ENCODE data around the gene NUDT3.

Gene NUDT3

DNA sequence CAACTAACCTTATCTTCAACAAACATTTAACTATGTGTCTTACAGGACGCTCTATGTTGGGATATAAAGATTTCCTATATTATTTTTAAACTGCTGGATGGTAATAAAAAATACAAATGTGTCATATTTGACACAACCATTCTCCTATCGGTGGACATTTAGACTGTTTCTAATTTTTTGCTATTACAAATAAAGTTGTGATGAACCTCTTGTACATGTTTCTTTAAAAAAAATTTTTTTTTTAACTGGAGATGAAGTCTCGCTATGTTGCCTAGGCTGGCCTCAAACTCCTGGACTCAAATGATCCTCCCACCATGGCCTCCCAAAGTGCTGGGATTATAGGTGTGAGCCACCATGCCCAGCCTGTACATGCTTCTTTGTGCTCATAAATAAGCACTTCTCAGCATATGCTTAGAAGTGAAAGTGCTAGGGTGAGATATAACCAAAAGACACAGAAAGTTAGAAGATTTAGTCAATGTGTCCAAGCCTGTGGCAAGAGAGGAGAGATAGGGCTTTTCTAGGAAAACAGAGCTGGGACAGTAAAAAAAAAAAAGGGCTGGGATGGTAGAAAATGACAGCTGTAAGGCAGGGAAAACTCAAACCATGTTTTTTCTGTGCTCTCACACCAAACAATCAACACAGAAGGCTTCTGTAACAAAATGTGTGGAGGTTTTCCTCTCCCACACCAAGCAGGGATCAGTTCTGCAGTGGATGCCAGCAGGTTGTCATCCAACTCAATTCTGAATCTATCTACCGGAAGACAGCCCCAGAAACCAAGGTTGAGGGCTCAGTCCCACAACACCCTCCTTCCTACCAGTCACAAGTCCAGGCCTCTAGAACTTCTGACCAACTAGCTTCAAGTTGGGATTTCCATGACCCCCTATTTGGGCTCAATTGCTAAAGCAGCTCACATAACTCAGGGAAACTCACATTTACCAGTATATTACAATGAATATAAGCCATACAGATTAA is 73.7 kb downstream of the NUDT3 start:
- DNase-seq, result no peak

DNA sequence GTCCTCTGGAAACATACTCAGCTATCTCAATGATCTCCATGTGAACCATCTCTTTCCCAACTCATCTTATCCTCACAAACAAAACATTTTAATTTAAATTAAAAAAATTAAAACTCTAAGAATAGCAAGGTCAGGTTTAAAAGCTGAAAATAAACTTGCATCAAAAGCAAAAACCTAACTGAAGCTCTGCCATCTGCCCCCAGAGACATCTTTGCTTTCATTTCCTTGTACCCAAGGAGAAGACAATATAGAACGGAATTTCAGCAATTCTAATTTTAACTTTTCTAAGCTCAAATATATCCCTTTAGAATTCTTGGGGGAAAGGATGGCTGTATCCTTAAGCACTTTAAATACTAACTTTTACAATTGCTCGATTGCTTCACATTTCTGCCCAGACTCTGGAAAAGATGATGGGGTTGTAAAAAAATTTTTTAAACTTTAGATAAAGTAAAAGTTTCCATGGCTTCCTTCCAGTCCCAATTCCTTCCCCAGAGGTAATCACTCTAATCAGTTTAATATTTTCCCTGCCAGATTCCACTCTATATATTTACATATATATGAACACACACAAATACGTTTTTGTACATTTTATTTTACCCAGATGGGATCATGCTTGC is 74.5 kb downstream of the NUDT3 start:
- DNase-seq, result no peak

DNA sequence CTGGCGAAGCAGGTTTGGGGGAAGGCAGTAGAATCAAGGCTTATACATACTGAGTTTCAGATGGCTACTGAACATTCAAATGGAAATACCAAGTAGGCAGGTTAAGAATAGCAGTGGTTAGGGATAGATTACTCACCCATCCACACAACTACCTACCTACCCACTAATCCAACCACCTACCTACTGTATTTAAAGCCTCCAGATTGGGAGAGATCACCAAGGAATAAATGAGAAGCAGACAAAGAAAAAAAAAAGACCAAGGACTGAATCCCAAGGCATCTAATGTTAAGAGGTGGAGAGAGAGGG is 75.3 kb downstream of the NUDT3 start:
- DNase-seq, result no peak

DNA sequence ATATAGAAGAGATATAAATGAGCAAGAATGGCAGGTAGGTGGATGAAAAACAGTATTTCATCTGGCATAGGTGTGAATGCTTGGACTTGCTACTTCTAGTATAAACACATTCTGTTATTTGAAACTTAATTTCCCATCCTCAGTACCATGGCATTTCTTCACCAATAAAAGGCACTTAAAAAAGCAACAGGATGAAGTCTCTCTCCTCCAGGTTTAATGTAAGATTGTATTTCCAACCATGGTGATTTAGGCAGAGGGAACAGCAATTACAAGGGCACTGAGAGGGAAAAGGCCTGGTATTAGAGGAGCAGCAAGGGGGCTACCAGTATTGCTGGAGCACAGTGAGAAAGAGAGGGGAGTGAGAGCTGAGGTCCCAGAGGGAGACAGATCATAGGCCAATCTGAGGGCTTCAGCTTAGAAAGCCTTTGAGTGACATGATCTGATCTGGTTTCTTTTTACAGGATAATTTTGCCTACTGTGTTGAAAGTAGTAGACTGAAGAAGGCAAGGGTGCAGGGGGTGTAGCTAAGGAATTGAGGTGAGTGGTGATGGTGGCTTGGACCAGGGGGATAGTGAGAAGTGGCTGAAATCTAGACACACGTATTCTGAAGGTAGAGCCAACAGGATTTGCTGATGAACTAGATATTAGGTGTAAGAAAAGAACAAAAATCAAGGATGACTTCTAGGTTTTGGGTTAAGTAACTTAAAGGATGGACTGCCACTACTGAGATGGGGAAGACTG is 75.9 kb downstream of the NUDT3 start:
- DNase-seq, result no peak

DNA sequence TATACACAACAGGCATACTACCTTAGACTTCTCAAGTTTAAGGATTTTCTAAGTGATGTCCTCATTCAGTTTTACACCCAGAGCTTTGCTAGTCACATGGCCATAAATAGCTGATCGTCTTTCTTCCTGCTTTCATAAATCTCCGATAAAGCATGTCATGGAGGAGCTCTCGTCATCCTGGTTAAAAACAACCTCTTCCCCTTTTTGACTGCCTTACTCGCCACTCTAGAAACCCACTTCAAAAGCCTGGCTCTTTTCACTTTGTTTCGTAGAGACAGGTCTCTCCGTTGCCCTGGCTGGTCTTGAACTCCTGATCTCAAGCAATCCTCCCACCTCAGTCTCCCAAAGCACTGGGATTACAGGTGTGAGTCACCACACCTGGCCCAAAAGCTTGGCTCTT is 76.7 kb downstream of the NUDT3 start:
- DNase-seq, result no peak

DNA sequence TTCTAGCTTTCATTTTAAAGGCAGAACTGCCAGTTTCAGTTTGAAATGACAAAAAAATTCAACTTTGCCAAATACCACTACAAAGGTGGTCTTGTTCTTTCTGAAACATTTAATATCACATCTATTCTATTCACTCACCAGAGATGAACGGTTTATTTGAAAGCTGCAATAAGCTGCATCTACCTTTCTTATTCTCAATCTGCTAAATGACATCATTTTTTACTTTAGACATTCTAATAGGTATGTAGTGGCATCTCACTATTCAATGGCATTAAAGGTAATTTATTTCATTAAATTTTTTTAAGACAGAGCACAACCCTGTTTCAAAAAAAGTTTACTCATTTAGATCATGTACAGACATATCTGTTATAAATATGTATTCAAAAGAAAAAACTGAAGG is 77.2 kb downstream of the NUDT3 start:
- no peak for DNase-seq

DNA sequence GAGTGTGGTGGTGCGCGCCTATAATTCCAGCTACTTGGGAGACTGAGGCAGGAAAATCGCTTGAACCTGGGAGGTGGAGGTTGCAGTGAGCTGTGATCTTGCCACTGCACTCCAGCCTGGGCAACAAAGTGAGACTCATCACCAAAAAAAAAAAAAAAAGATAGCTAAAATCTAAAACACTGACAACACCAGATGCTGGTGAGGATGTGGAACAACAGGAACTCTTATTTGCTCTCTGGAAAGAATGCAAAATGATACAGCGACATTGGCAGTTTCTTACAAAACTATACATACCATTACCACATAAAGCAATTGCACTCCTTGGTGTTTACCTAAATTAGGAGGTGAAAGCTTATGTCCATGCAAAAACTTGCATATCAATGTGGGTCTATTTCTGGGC is 80.2 kb downstream of the NUDT3 start:
- no peak for DNase-seq

DNA sequence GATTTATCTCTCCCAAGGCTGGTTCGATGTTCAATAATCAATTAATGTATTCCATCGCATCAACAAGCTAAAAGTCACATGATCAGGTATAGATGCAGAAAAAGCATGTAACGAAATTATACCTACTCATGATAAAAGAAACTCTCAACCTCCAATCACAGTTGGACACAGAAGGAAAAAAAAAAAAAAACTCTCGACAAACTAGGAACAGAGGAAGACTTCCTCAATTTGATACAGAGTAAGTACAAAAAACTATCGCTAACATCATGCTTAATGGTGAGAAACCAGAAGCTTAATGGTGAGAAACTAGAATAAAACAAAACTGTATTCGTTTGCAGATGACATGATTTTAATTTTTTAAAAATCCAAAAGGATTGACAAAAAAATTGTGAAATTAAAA is 81.7 kb downstream of the NUDT3 start:
- DNase-seq, result no peak

DNA sequence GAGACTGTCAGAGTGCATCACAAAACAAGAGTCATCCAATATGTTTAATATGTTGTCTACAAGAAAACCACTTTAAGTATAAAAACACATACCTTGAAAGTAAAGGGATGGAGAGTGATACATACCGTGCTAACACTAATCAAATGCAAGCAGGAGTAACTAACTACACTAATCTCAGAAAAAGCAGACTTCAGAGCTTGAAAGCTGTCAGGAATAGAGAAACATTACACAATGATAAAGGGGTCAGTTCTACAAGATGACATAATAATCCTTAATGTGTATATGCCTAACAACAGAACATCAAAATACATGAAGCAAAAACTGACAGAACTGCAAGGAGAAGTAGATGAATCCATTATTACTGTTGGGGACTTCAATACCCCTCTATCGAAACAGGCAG is 84.0 kb downstream of the NUDT3 start:
- no peak for DNase-seq

DNA sequence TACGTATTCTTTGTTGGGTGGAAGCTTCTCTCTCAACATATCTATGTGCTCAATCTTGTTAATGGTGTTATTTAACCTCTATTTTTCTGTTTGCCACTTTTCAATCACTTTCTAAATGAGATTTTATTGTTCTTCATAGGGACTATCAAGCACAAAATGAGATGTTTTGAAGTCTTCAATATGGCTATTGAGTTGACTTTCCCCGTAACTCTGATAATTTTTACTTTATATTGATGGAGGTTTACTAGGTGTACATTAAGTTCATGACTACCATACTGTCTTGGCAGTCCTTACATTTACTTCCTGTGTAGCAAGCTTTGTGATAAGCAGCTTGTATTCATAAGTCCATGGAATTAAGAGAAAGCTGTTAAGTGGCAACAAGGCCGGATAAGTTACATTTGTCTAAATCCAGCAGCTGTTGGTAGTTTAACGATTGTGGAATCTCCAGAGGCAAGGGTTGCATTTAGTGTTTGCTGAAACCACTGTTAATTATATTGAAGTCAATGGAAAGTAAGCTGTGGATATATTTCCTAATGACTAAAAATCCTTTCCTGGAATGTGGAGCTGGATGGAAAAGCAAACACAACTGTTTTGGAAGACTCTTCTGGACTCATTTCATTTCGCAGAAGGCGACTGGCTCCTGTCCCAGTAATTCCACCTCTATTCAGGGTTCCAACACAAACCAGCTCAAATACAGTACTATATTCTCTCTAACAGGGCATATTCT is 86.3 kb downstream of the NUDT3 start:
- DNase-seq, result peak in 1 of 2 donors; percentile 55

DNA sequence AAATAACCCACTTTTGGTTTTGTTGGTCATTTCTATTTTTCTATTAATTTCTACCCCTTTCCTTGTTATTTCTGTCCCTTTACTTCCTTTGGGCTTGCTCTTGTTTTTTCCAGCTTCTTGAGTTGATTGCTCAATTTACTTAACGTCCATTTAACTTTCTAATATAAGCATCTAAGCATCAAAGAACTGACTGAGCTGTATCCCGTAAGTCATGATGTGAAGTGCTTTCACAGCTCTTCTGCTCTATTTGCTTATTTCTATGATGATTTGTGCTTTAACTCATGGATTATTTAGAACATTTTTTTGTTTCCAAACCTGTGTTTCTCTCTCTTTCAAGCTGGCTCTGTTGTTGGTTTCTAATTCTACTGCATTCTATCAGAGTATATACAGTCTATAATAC is 87.0 kb downstream of the NUDT3 start:
- no peak for DNase-seq

DNA sequence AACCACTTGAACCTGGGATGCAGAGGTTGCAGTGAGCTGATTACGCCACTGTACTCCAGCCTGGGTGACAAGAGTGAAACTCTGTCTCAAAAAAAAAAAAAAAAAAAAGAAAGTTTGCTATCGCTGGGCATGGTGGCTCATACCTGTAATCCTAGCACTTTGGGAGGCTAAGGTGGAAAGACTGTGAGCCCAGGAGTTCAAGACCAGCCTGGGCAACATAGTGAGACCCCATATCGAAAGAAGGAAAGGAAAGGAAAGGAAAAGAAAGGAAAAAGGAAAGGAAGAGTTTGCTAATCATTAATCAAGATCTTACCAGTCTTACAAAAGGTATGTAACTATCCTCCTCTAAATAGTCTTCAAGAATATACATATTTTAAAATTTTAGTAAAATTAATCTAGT is 88.3 kb downstream of the NUDT3 start:
- no peak for DNase-seq

DNA sequence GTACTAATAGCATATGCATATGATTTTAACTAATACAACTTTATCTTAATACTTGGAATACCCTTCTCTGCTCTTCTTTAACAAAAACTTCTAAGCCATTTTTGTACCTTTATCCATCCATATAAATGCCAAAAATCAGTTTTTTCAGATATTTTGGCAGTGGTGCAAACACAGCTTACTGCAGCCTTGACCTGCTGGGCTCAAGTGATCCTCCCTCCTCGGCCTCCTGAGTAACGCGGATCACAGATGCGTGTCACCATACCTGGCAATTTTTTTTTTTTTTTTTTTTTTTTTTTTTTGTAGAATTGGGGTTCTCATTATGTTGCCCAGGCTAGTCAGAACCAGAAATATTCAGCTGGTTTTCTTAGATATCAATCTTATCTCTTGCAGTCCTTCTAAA is 89.5 kb downstream of the NUDT3 start:
- DNase-seq, result no peak

DNA sequence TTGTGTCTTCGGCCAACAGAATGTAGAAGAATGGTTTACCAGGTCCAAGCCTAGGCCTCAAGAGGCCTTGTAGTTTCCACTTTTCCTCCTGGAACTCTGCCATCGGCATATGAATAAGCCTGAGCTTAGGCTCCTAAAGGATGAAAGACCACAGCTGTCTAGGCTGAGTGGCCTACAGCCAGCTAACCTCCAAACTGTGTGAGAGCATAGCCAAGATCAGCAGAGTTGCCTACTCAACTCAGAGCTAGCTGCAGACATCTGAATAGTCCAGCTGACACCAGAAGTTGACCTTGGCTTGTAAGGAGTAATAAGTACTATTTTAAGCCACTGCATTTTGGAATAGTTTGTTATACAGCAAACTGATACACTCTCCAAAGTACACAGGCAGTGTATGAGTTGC is 91.1 kb downstream of the NUDT3 start:
- DNase-seq, result no peak

DNA sequence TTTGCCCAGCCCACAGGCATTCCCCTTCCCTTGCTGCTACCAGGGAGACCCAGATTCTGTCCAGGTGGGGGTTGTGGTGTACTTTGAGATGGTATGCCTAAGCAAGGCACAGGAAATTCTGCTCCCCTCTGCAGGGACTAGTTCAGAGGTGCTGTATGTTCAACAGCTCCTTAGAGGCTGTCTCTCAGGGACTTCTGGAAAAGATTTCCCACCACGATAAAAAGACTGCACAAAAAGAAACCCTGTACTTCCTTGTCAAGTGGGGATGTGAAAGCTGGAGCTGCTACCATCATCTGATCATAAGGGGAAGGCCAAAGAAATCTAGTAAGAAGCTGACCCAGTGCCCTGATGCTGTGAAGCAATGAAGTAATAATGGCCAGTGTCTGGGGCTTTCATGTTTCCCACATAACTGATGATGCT is 92.1 kb downstream of the NUDT3 start:
- no peak for DNase-seq

DNA sequence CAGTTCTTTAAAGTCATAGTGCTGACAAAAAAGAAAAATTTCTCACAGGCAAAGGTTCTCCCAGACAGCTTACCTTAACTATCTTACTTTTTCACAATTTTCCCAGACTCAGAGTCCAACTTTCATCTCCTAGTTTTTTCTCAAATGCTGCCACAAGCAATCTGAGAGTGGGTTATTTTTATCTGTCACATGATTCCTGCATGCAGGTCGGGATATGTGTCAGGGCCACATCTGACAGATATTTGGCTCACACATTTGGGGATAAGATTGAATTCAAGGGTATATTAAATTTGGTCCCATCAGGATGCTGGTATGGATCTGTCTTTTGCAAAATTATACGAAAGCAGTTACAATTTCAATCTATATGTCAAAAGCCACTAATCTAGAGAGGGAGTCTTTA is 93.5 kb downstream of the NUDT3 start:
- DNase-seq, result no peak

DNA sequence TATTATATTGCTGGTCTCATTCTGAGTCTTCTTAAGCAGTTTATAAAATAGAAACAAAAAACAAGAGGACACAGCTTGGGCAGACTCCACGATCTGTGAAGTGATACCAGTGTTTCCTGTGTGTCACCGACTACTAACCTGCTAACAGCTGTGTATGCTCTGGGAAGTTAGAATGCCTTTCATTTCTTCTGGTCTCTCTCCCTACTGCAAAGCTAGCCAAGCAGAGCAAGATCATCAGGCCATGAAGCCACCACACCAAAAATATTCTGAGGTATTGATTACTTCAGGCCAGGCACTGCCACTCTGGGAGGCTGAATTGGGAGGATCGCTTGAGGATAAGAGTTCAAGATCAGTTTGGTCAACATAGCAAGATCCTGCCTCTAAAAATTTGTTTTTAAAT is 96.7 kb downstream of the NUDT3 start:
- DNase-seq, result no peak

DNA sequence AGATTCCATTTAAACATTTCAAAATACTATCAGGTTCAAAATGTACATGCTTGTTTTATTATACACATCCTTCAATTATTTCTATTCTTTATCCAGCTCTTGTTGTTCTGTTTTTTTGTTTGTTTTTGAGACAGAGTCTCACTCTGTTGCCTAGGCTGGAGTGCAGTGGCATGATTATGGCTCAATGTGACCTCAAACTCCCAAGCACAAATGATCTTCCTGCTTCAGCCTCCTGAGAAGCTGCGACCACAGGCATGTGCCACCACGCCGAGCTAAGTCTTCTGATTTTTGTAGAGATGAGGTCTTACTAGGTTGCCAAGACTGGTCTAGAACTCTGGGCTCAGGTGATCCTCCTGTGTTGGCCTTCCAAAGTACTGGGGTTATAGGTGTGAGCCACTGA is 99.5 kb downstream of the NUDT3 start:
- DNase-seq, result no peak

DNA sequence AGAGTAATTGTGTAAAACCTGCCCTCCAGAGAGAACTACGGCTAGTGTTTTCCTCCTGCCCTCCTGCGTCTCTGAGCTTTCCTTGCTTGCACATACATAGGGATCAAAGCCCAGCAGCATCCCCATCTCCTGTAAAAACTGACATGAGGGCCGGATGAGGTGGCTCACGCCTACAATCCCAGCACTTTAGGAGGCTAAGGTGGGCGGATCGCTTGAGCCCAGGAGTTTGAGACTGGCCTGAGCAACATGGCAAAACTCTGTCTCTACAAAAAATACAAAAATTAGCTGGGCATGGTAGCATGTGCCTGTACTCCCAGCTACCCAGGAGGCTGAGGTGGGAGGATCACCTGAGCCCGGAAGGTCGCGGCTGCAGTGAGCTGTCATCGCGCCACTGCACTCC is 103.3 kb downstream of the NUDT3 start:
- no peak for DNase-seq

DNA sequence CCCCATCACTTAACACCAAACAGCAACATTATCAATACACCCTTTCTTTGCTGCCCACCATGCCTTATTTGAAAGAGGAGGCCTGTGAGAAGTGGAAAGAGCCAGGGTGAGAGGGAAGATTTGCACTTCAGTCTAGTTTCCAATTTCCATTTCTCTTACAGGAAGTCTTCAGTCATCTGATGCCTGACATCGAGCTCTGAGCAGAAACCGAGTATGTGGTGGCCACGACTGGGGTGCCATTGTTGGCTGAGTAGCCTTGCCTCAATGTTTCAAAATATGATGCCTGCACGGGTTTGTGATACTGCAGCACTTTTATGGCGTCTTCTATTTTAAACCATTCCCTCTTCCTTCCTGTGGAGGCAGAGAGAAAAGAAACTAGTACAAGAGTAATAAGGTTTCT is 103.9 kb downstream of the NUDT3 start:
- no peak for DNase-seq

DNA sequence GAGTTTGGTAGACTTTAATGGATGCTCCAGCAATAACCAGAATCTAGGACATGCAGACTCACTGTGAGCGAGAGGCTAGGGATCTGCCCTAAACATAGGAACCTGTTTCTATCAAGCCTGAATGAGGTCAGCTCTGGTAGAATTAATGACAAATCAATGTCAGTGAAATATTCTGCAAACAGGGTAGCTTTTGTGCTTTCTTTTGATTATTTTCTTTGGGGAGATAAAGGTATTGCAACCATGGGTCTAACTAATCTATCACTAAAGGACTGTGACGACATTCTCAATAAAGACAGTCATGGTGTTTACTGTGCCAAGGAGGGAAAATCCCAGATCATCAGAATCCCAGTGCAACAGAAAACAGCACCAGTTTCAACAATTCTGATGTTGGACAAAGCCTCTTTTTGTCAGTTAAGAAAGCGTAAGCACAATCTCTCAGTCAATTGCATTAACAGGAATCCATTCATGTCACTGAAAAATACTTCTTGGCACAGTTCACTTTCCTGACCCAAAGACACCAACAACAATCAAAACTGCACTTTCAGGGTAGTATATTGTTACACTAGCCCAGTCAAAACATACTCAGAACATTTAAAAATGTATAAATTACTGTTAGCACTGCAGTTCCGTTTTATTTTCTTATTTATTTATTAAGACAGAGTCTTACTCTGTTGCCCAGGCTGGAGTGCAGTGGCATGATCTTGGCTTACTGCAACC is 106.9 kb downstream of the NUDT3 start:
- DNase-seq, result peak in 1 of 2 donors; percentile 59

All from hippocampal formation (tissue), 2 donors.